Measurements from ENCODE around the gene DSCAML1.

DSCAML1 gene

GRCh38 chr11:117478926-117479325 lies 318.1 kb downstream of the DSCAML1 start:
- DNase-seq (ENCODE audit: low read depth in 2 of 2, low spot score in 1 of 2), result no peak

DNA sequence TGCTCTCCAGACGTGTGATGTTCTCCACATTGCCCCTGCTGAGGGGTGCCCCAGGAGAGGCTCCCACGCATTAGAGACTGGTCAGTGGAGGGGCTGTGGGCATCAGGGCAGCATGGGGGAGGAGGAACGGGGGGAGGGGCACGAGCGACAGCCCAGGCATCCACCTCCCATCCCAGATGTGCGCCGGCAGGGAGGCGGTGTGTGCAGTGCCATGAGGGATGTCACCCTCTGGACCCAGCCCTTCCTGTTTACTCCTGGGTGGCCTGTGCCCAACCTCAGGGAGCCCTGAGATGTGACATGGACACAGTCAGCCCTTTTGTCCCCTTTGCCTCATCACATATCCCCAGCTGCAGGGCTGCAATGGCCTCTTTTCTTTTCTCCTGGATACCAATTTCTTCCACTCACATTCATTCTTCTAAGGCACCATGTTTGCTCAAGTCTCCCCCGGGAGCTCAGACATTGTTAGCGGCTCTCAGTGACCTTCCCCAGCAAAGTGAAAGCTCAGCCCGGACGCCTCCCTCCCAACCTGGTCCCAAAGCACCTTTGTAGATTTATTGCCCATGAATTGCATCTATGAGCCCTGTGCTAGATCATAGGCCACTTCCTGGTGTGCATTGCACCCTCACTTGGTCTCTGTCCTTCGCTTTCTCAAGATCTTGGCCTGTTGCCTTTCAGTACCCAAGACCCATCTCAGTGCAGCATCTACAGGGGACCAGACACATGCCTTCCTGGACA lies 318.7 kb downstream of the DSCAML1 start:
- DNase-seq (ENCODE audit: low read depth in 2 of 2, low spot score in 1 of 2), result no peak

DNA sequence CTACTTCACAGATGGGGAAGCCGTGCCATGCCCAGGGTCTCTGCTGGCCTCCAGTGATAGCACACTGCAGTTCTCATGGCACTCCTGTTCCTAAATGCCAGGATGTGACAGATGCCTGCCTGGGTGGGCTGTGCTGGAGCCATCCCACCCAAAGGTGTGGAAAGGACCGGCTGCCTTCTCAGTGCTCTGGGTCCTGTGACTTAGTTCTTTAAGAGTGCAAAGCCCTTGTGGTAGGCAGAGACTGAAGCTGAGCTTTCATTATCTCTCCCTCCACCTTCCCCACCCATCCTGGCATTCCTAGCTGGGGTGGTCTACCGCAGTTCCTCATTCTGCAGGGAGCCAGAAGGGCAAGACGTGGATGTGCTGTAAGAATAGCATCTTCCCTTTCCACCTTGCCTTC lies 319.3 kb downstream of the DSCAML1 start:
- no peak for DNase-seq (ENCODE audit: low read depth in 2 of 2, low spot score in 1 of 2)

DNA sequence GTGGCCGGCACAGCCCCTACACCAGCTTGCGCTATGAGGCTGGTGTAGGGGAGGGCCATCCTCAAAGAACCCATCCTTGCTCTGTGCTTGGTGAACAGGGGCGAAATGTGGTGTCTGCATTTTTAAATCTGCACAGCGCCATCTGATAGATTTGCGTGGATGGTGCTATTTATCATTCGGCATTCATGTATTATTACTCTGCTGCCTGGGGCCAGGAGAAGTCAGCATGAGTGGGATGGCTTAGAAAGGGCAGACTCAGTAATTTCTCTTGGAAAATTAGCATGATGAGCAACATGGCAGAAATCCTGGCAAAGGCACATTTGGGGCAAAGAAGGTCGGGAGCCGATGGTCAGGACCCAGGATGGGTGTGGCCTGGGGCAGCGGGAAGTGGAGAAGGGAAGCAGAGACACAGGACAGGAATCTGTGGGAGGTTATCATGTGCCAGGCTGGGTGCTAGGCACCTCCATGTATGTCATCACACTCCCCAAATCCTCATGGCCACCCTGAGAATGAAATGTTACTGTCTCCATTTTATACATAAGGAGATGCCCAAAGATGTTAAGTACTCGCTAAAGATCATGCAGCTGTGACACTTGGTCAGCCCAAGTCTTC lies 320.4 kb downstream of the DSCAML1 start:
- no peak for DNase-seq (ENCODE audit: low read depth in 2 of 2, low spot score in 1 of 2)

GRCh38 chr11:117475716-117476530 lies 321.1 kb downstream of the DSCAML1 start:
- DNase-seq (ENCODE audit: low read depth in 2 of 2, low spot score in 1 of 2), result no peak

GRCh38 chr11:117473481-117474091 lies 323.4 kb downstream of the DSCAML1 start:
- DNase-seq (ENCODE audit: low read depth in 2 of 2, low spot score in 1 of 2), result no peak

DNA sequence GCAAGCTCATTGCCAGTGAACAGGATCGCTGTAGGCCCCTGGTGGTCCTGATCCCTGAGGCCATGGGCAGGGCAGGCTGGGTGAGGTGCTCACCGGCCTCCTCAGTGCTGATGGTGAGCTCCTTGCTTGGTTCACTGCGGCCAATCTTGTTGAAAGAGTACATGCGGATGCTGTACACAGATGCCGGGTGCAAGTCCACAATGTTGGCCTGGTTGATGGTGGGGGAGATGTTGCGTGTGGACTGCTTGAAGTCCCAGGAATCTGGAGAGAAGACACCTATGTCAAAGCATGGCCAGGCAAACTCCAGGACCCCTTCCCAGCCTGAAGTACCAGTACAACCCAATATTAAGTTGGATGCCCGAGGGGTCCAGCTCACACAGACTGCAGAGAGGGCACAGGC lies 325.2 kb downstream of the DSCAML1 start:
- no peak for DNase-seq (ENCODE audit: low read depth in 2 of 2, low spot score in 1 of 2)

- no peak for DNase-seq (ENCODE audit: low read depth in 2 of 2, low spot score in 1 of 2)
These were observed 326.4 kb downstream of the DSCAML1 start for GRCh38 chr11:117470576-117470975.

DNA sequence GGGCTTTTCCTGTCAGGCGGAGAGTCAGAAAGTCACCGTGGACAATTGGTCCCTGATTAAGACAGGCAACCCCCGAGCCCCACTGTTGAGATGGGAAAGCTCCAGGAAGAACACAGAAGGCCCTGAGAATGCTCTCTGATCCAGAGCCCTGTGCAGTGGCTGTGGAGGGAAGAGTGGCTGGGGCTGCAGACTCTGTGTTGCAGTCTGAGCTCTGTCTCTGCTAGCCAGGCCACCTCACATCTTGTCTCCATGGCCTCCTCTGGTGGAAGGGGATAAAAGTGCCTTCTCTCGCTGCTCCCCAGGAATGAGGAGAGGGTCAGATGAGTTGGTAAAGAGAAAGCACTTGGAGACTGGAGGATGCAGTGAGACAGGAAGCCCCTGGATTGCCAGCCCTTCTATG lies 328.1 kb downstream of the DSCAML1 start:
- DNase-seq (ENCODE audit: low read depth in 2 of 2, low spot score in 1 of 2), result no peak

- DNase-seq (ENCODE audit: low read depth in 2 of 2, low spot score in 1 of 2), result no peak
These were observed 329.2 kb downstream of the DSCAML1 start for GRCh38 chr11:117467770-117468169.

DNA sequence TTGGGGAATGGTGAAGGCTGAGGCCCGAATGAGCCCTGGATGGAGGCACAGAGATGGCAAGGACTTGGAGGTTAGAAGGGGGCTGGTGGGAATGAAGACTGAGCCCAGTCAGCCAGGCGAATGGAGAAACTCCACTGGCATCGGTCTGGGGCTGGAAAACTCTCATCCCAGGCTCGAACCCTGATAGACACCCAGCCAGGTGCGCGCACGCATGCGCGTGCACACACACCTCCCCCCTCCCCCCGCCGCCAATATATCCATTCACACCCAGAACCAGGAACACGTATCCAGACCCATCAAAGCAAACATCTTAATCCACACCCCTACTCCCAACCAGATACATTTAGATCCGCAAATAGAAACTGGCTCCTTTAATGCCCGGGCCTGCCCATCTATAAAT lies 330.1 kb downstream of the DSCAML1 start:
- DNase-seq (ENCODE audit: low read depth in 2 of 2, low spot score in 1 of 2), result no peak

GRCh38 chr11:117465236-117465997 lies 331.6 kb downstream of the DSCAML1 start:
- no peak for DNase-seq (ENCODE audit: low read depth in 2 of 2, low spot score in 1 of 2)

DNA sequence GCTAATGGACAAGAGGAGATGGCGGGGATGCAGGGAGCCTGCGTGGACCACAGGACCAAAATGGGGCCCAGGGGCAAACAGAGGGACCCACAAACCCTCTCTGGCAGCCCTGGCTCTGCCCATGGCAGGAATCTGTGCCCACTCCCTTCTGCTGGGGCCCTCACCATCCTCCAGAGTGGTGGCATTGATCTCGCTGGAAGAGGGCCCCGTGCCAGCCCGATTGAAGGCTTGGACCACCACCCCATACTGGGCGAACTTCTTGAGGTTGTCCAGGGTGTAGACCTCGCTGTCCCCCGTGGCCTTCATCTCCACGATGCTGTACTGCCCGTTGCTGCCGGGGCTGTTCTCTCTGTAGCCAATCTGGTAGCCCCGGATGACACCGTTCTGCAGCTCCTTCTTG lies 332.2 kb downstream of the DSCAML1 start:
- no peak for DNase-seq (ENCODE audit: low read depth in 2 of 2, low spot score in 1 of 2)

DNA sequence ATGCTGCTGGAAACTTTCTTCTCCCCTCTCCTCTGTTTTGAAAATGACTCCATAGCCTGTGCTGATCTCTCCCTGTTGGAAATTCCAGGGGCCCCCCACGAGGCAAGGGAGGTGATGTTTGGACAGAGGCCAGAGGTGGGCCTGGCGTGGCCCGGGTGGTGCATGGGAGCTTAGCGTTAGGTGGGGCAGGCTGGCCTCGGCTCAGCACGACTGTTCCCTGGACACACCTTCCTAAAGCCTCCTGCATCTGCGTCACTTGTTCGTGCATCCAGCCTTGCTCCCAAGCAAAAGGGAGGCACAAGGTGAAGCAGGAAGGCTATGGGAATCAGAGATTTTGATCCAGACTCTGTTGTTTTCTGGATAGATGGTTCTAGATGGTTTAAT lies 334.2 kb downstream of the DSCAML1 start:
- no peak for DNase-seq (ENCODE audit: low read depth in 2 of 2, low spot score in 1 of 2)

DNA sequence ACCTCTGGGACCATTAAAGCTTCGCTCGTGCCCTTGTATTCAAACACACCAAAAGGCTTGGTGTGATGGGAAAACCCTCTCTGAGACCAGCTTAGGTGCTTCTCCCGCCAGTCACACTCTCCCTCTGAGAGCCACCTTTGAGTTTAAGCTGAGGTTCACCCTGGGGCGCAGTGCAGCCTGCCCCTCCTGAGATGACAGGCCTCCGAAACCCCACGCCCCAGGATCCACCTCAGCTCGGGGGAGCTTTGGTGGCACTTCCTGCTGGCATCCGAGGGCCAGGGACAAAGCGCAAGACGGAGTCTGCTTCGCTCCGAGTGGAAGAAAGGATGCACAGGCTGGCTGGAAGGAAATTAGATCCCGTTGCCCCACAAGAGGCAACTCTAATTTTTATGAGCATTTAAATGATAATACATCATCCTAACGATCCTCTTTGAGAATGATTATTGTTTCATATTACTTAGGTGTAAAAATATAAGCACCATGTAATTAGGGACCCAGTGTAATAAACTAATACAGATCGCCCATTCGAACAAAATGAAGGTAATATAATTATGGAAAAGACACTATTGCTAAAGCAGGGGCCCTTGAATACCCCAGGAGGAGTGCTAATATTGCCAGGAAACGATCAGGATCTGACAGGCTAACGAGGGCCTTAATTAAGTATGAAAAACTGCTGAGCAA lies 334.7 kb downstream of the DSCAML1 start:
- DNase-seq (ENCODE audit: low read depth in 2 of 2, low spot score in 1 of 2), result no peak

DNA sequence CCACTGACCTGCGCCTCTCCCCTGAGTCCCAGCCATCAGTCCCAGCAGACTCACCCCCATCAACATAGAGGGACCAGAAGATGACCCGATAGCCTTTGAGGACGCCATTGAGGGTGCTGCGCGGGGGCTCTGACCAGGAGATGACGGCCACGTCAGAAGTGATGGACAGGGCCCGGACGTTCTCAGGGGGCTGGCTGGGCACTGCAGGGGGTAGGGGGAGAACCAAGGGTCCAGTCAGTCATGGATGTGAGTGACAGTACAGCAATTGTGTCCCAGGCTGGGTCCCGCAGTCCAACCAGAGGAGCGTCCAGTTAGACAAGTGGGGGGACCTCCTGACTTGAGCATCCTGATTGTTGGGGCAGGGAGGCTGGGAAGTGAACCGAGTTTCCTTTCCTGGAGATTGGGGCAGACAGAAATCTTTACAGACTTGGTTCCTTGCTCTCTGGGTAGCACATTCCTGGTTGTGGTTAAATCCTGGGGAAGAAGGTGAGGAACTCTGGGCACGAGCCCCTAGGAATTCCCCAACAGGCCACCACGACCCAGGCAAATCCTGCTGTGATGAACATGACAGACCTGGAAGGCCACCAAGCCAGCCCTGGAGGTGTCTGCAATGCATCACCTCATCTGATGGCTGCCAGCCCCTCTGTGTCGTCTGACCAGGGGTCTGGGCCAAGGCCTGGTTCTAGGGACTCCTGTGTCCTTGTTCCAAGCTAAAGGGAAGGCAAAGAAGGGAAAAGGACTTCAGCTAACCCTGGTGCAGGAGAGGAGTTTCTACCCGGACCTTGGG lies 335.4 kb downstream of the DSCAML1 start:
- DNase-seq (ENCODE audit: low read depth in 2 of 2, low spot score in 1 of 2), result no peak

DNA sequence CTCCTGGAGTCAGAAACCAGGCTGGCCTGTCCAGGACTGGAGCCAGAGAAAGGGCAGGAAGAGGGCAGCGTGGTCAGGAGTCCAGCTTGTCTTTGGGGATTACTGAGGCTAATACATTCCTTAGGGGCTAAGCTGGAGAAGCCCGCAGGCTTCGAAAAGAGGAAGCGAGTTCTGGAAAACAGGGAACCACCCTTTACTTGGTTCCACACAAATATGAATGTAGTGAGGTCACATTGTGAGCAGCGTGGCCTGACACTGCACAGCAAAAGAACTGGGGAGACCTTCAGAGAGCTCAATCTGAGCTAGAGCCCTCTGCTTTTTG lies 337.1 kb downstream of the DSCAML1 start:
- DNase-seq (ENCODE audit: low read depth in 2 of 2, low spot score in 1 of 2), result no peak

- no peak for DNase-seq (ENCODE audit: low read depth in 2 of 2, low spot score in 1 of 2)
These were observed 337.7 kb downstream of the DSCAML1 start for GRCh38 chr11:117459123-117459978.
